ENCODE measurements around the gene GPRC5A.

GPRC5A gene

GRCh38 chr12:12885096-12885792, 6.1 kb upstream of the GPRC5A start:
- no peak for DNase-seq

DNA sequence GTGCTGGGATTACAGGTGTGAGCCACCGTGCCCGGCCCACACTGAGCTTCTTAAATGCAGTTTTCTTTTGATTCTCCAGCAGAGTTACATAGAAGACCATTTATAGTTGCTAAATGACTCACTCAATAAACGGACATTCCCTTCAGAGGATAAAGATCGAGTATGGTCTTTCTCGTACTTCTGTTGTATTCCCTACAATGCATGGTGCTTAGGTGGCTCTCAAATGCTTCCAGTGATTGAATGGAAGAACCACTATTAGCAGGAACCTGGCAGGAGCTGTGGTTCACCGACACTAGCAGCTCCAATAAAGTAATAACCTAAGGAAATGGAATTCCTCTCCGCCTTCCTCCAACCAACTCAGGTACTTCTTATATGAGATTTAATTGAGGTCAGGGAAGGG, 3.9 kb upstream of the GPRC5A start:
- DNase-seq: no peak

GRCh38 chr12:12889701-12890100, 1.7 kb upstream of the GPRC5A start:
- DNase-seq: no peak

DNA sequence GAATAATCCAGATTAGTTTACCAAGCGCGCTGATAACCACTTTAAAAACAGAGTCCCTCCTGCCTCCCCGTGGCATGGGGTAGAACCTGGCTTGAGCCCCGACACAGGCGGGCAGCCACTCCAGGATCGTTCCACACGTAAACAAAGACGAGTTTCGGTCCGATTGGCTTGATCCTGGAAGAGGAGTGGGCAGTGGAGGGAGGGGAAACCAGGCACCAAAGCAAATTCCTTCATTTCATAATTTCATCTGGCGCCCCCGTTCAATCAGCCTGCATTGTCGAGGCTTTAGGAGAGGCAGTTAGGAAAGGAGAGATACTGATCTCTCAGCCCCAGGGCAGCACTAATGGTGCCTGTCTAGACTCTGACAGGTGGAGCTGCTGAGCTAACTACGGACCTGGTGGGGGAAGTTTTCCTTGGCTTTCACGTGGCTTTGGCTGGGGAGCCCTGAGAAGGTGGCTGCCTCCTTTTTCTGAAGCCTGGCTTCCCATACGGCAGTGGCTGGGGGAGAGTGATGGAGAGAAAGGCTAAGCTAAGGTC, 751 bp upstream of the GPRC5A start:
- no peak for DNase-seq

GRCh38 chr12:12891881-12892355, 556 bp downstream of the GPRC5A start:
- no peak for DNase-seq

- DNase-seq: no peak
Measured at GRCh38 chr12:12892681-12893141, 1.3 kb downstream of the GPRC5A start.

- DNase-seq: no peak
Measured at GRCh38 chr12:12893438-12893837, 2.1 kb downstream of the GPRC5A start.

- no peak for DNase-seq
Measured at GRCh38 chr12:12896260-12896659, 4.9 kb downstream of the GPRC5A start.

DNA sequence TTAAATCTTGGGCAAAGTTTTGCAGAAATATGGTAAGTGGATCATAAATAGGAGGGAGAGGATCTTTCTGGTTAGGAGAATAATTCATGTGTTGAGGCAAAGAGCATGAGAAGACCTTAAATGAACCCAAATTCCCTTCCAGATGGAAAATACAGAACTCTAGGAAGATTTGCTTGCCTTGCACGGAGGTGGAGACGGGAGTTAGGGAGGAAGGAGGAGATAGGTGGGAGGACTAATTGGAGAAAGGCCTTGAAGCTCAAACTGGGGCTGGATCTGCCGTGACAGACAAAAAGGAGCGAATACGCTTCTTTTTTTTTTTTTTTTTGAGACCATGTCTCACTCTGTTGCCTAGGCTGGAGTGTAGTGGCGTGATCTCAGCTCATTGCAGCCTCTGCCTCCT, 5.9 kb downstream of the GPRC5A start:
- no peak for DNase-seq

GRCh38 chr12:12898136-12898717, 6.9 kb downstream of the GPRC5A start:
- no peak for DNase-seq

DNA sequence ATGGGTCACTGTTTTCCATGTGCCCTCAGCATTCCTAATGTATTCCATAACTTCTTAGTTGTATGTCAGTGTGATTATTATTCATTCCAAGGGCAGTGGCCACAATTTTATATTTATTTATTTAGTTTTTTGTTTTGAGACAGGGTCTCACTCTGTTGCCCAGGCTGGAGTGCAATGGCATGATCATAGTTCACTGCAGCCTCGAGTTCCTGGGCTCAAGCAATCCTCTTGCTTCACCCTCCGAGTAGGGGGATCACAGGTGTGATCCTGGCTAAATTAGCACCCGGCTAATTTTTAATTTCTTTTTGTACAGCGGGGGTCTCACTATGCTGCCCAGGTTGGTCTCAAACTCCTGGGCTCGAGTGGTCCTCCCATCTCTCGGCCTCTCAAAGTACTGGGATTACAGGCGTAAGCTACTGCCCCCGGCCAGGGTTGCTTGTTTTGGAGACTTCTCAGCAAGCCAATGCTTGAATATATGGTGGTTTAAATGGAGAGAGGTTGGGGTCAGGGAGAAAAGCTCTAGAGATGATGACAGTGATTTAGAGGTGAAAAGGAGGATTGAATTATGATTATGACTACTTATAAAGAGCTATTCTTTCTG, 7.6 kb downstream of the GPRC5A start:
- DNase-seq: no peak

- no peak for DNase-seq
Measured at GRCh38 chr12:12899530-12900380, 8.4 kb downstream of the GPRC5A start.

DNA sequence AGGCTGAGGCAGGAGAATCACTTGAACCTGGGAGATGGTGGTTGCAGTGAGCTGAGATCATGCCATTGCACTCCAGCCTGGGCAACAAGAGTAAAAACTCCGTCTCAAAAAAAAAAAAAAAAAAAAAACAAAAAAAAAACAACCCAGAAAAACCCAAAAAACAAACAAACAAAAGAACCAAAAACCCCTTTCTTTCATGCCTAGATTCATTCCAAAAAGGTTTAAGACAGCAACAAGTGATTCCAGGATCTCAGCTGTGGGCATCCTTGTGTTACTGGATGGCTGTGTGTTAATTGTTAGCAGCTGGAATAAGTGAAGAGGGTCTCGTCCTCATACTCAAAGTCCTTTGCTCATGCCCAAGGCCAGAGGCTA, 9.4 kb downstream of the GPRC5A start:
- DNase-seq: no peak

GRCh38 chr12:12901158-12901791, 9.9 kb downstream of the GPRC5A start:
- no peak for DNase-seq

GRCh38 chr12:12902036-12902435, 10.7 kb downstream of the GPRC5A start:
- DNase-seq: no peak

DNA sequence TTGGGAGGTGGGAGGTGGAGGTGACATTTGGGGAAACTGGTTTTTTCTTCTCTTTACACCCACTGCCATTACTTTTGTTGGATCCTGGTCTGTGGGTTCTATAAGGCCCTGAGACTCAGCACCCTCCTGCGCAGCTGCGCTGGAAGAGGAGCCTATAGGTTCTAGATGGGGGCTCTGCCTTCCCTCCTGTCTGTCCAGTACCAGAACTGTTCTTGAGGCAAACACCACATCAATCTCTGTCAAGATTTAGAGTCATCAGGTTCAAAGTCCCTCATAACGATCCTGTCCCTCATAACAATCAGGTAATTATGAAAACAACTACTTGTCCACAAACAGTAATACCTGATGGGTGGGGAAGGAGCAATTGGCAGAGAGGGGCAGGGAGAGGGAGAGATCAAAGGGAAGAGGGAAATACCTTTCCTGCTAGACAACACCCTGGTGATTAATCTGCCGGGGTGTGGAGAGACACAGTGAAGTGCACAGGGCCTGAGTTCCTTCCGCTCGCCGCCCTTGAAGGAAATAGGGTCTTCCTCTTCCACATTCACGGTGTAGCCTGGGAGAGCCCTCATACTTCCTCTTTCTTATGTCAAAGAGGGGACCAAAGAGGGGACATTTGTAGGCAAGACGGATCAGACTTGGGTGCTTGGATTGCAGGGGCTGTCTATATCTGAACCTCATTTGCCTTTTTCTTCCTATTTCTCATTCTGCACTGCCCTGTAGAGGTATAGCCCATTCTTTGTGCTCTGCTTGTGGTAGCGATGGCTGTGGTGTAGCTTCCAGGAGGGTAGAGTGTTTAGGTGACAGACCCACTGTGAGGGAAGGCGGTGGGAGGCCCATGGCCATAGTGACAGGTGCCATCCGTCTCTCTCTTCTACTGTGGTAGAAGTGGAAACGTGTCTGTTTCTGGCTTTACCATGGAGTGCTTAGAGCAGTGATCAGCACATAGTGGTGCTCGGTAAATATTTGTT, 12.6 kb downstream of the GPRC5A start:
- DNase-seq: no peak

DNA sequence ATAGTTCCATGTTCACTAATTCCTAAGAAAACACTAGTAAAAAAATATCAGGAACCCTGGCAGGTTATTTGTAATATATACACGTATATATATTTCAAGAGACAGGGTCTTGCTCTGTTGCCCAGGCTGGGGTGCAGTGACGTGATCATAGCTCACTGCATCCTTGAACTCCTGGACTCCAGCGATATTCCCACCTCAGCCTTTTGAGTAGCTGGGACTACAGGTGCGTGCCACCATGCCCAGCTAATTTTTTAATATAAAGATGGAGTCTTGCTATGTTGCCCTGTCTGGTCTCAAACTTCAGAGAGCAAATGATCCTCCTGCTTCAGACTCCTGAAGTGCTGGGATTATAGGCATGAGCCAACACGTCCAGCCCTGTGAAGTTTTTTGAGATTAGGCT, 16.2 kb downstream of the GPRC5A start:
- DNase-seq: no peak

DNA sequence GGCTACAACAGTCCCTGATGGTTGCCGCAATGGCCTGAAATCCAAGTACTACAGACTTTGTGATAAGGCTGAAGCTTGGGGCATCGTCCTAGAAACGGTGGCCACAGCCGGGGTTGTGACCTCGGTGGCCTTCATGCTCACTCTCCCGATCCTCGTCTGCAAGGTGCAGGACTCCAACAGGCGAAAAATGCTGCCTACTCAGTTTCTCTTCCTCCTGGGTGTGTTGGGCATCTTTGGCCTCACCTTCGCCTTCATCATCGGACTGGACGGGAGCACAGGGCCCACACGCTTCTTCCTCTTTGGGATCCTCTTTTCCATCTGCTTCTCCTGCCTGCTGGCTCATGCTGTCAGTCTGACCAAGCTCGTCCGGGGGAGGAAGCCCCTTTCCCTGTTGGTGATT, 16.9 kb downstream of the GPRC5A start:
- DNase-seq: no peak

GRCh38 chr12:12908711-12909110, 17.3 kb downstream of the GPRC5A start:
- DNase-seq: no peak

GRCh38 chr12:12909228-12909994, 18.0 kb downstream of the GPRC5A start:
- no peak for DNase-seq

DNA sequence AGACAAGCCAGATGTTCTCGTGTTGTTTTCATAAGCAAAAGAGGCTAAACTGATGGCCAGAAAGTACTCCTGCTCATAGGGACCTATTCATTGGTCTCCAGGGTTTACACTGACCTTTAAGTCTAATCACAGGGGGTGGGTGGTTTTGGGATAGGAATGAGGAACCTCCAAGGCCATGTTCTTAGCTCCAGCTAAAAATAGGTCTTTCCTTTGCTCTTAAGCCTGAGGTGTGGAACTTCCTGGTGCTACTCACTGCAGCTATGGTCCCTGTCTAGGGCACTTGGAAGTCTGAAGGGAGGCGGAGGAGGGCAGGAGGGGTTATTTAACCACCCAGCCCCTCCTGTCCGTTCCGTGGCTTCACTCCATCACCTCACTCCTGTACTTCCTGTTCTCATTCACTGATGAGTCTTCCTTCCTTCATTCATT, 18.6 kb downstream of the GPRC5A start:
- DNase-seq: no peak
